ENCODE data around the gene SLC30A3.
"Not testable (repeated sequence)": the region's sequence is repeated elsewhere in the genome, so short reads cannot be mapped to it uniquely, and the experiment has no call there.

GRCh38 chr2:27300606-27301005 lies 37.8 kb upstream of the SLC30A3 start:
- not testable (repeated sequence) for TF ChIP-seq ZBTB33 (IDR thresholded peaks at IDR 0.05); MEF2A (IDR thresholded peaks at IDR 0.05; ENCODE audit: insufficient read depth, low read depth, low read length); CHD1 (IDR thresholded peaks at IDR 0.05; ENCODE audit: low read depth, low read length); CTCF (IDR thresholded peaks at IDR 0.05 in 2 of 3, conservative IDR thresholded peaks at IDR 0.05 in 1 of 3; ENCODE audit: control insufficient read depth in 2 of 3, extremely low read depth in 1 of 3, insufficient read depth in 1 of 3, low read depth in 3 of 3, low read length in 3 of 3); CBX5 (IDR thresholded peaks at IDR 0.05; ENCODE audit: low read depth); RAD21 (IDR thresholded peaks at IDR 0.05; ENCODE audit: insufficient read depth, low read depth, low read length); RFX5 (IDR thresholded peaks at IDR 0.05; ENCODE audit: low read depth, low read length)

All from GM12878 (cell line).